Mesenteric fat pad (tissue), 1 donor: ENCODE measurements around the gene XYLB. TPM values are rescaled to one million over a fixed set of nuclear protein-coding genes. Genes with fewer than 3 reads are reported as not detected.
"Not testable (repeated sequence)": the region's sequence is repeated elsewhere in the genome, so short reads cannot be mapped to it uniquely, and the experiment has no call there.

Experiments used
- DNase-seq: peaks from one replicate; pipeline ENCODE4 v3.0.0-alpha.2; 2020; ENCODE audit warnings: low spot score
- long read RNA-seq: library from polyadenylated mRNA; unstranded; transcript quantifications from one replicate; pipeline ENCODE4 v2.0.0, GENCODE V29; 2020
- total RNA-seq: library from RNA; stranded (reverse); fragmentation: NEBNext Ultra II Directional; extraction: Animal tissue kit (Norgen Biotek cat#: 25700); gene quantifications from one replicate; pipeline ENCODE4 v1.2.1, GENCODE V29; 2021
- donor health status: DM: yes; HTN: yes; CAD: no.

Gene XYLB
- total RNA-seq, result 5.2 TPM
- long read RNA-seq, partial matches to known transcripts, result 2 of 6 reads
- long read RNA-seq, other reads (novel, unspliced or antisense), result 4 of 6 reads

DNA sequence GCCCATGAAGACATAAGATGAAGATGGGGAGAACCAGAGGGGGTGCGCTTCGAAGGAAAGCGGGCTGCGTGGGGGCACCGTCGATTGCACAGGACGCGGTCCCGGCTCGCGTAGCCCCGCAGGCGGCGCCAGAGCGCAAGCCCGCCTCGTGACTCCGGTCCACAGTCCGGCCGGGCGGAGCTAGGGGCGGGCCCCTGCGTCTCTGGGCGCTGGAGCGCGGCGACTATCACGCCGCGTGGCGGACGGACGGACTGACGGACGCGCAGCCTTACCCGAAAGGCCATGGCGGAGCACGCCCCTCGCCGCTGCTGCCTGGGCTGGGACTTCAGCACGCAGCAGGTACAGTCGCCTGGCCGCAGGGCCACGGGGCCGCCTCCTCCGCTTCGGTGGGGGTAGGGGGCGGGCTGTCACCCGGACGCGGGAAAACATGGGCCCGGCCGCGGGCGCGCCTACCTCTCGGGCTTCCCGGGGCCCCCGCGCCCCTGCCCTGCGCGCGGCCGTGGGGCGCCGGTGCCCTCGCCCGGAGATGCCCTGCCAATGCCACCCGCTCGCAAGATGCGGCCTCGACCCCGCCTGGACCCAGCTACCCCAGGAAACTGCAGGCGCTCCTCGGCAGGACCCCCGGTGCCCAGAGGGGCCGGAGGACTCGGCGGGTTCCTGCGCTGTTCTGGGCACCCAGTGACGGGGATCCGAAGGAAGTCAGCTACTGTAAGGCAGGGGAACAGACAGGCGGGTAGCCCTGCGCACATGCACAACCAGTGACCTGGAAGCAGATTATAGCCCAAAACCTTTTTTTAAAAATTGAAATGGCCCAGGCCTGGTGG, at the start of gene XYLB:
Gene XYLB (plus strand): TSS at position 199 of the 824 bp plus-strand sequence. CDS start 84 bp downstream, at position 283.
- DNase-seq, result peak; percentile 96

DNA sequence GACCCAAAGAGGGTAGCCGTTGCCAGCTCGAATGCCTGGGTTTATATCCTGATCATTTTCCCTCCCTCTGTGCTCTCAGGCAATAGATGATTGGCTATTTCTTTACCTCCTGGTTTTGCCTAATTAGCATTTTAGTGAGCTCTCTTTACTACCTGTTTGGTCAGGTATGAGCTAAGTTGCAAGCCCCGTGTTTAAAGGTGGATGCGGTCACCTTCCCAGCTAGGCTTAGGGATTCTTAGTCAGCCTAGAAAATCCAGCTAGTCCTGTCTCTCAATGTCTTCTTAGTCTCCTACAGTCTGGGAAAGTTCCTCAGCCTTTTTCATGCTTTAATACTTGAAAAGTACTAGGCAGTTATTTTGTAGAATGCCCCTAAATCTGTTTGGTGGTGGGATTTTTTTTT, 49.5 kb upstream of the XYLB start:
- not testable (repeated sequence) for DNase-seq

DNA sequence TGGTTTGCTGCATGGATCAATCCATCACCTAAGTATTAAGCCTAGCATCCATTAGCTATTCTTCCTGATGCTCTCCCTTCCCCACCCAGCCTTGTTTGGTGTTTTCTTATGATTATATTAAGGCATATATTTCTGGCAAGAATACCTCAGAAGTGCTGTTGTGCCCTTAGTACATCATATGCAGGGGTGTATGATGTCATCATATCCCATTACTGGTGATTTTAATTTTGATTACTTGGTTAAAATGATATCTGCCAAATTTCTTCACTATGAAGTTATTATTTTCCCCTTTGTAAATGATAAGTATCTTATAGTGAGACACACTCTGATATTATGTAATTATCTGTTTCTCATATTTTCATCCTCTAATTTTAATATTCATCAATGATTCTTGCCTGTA, 49.0 kb upstream of the XYLB start:
- no peak for DNase-seq

DNA sequence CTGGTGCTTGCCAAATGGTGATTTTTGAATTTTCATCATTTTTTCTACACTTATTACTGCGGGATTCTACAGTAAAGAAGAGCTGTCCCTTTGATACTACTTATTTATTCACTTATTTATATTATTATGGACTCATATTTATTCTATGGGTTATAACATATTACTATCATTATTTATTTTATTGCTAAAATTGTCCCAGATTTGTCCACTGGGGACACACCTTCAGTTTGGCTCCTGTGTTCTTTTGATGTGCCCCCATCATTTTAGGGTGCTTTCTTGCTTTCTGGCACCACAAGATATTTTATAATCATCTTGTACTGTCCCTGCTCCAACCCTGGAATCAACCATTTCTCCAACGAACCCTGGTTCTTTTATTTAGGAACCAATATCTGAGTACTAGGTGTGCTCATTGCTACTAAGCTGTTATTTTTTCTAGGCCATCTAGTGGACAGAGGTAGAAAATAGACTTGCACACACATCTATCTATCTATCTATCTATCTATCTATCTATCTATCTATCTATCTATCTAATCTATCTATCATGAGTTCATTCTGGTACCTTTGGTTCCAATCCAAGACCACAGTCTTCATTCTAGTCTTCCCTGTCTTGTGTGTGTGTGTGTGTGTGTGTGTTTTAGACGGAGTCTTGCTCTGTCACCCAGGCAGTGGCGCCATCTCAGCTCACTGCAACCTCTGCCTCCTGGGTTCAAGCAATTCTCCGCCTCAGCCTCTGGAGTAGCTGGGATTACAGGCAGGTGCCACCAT, 48.5 kb upstream of the XYLB start:
- no peak for DNase-seq

DNA sequence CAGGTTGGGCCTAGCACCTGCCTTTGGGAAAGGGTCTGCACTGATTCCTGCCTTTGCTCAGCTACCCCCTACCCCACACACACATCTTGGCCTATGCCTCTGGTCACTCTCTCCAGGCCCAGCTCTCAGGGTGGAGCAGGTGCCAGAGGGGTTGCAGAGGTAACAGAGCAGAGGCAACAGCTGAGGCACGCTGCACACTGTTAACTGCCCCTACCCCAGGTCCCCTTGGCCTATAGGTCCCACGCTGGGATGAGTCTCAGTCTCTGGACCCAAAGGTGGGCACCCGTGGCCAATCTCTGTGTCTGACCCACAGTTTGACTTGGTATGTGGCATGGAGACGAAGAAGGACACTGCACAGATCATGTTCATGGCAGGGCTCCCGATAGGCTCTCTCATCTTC, 39.6 kb upstream of the XYLB start:
- no peak for DNase-seq

DNA sequence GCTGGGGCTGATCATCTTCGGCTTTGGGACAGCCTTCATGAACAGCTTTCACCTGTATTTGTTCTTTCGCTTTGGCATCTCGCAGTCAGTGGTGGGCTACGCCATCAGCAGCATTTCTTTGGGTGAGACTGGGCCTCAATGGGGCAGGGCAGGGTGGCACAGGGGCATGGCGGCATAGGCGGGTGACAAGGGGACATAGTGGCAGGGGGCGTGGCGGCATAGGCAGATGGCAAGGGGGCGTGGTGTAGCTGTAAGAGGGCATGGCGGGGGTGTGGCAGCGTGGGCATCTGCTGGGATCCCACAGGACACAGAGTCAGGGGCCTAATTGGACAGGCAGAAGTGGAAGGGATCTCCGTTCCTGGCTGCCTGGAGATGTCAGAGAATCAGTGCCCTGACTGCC, 39.0 kb upstream of the XYLB start:
- DNase-seq, result no peak

DNA sequence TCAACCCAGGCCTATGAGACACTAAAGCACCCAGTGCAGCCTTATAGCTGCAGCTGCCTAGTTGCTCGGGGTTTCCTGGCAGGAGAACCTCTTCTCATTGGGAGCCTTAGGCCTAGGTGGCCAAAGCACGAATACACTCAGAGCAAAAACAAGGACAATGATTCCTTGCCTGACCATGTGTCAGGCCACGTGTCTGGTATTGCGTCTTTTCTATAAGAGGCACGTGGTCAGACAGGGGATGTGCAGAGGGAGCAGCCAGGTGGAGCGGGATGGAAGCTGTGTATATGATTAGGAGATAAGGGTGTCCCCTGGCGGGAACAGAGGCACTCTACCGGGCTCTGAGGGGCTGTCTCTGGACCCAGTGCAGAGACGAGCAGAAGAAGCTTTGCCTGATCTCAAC, 38.1 kb upstream of the XYLB start:
- DNase-seq, result no peak

DNA sequence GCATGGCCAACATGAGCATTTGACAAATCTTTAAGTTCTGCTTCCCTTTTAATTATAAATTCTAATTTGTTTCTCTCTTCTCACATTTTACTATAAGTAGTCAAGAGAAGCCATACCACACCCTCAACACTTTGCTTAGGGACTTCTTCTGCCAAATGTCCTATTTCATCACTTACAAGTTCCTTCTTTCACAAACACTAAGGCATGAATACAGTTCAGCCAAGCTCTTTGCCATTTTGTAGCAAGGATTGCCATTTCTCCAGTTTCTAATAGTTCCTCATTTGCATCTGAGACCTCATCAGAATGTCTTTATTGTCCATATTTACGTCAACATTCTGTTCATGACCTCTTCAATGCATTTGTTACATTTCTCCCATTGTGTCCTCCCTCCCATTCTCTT, 35.1 kb upstream of the XYLB start:
- DNase-seq, result no peak

DNA sequence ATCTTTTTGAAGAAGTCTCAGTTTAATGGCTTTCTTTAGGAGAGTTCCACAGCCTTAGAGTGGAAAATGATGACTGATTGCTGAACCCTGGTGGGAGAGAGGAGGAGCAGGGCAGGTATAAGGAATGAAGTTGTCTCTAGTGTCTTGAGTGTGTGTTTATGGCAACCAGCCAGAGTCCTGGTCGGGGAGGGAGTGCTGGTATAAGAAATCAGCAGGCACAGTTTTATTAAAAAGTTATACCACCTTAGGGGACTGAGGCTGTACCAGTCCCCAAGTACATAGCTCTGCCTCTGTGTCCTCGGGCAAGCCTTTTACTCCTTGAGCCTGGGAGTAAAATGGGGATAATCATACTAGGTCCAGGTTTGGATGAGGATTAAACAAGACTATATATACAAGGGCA, 34.6 kb upstream of the XYLB start:
- no peak for DNase-seq

DNA sequence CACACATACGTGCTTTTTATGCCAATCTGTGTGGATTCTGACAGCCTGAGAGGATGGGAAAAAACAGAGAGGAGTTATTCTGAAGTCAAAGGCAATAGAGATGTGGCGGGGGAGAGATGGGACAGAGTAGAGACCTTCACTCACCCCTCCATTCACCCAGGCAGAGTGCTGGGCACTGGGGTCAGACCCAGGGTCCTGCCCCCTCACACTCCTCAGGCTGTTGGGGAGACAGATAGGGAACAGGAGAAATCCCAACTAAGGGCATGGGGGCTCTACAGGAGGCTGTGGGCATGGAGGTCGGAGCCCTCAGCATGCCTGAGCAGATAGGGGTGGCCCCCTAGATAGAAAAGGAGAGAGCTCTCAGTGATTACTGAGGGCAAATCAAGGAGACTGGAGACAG, 34.2 kb upstream of the XYLB start:
- DNase-seq, result no peak

DNA sequence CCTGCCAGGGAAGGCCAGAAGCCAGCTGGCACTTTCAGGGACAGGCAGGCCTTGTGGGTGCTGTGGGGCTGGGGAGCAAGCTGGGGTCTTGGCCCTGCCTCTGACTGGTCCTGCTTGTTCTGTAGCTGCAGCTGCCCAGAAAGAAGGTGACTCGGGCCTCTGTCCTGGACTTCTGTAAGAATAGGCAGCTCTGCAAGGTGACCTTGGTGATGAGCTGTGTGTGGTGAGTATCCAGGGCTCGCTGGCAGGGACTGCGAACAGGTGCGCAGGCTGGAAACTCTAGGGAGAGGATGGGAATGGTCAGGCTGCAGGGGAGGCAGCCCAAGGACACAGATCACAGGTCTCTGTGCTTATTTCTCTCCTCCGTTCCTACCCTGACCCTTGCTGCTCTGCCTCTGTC, 33.3 kb upstream of the XYLB start:
- DNase-seq, result no peak

DNA sequence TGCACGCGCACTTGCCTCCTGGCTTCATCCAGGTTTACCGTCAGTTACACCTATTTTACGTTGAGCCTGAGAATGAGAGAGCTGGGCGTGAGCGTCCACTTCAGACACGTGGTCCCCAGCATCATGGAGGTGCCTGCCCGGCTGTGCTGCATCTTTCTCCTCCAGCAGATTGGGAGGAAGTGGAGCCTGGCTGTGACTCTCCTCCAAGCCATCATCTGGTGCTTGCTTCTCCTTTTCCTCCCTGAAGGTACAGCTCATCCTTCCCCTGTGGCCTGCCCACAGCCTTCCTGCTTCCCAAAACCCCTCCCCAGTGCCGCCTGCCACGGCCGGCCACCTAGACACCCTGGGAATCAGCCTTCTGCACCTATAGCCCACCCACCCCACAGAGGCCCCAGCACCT, 32.9 kb upstream of the XYLB start:
- no peak for DNase-seq

DNA sequence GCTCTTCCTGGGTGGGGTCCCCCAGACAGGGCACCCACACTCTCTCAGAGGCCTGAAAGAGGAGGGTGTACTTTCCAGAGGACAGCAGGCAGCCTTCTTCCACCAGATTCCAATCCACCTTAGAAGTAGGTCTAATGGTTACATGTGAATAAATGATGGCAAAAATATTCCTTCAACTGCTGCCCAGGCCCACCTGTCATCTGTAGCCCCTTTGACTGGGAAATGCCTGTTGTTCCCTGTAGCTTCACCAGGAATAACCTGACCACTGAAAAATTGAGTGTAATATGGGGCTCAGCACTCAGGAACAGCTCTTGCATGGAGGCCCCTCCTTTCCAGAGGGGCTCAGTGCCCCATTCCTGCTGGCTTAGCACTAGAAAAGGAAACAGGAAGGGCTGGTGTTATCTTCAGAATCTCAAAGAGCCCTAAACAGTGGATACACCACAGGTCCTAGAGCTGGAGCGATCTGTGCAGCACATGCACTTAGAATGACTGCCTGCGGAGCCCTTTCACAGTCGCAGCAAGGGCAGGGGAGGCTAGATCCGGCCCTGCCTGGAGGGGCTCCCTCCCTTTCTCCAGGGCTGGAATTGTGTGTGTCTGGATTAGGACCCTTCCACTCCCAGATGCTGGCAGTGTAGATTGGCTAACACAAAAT, 32.3 kb upstream of the XYLB start:
- no peak for DNase-seq

DNA sequence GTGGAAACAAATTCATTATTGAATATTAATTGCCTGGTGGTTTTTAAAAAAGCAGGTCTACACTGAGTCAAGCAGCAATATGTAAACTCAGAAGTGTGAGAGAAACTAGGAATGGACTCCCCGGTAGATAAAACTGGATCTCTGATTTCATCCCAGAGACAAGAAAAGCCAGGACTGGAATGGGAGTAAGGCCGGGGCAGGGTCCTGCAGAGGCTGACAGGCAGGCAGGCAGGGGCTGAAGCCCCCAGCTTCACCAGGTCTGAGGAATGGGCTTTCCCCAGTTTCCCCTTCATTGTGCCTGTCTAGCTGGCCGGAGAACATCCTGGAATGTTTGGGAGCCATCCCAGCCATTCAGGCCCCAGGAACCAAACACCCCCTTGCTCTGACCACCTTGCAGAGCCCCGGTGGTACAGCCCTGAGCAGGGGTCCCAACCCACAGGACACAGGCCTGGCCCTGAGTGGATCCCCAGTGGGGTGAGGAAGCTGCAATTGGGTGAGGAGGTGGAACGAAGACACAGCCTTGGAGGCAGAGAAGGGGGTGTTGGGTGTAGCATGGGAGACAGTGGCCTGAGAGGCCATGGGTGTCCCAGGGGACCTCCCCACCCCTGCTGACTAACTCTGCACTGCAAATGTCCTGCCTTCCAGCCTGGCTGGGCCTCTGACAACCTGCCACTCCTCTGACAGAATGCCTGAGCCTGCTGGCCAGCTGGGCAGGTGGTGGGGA, 31.7 kb upstream of the XYLB start:
- no peak for DNase-seq

DNA sequence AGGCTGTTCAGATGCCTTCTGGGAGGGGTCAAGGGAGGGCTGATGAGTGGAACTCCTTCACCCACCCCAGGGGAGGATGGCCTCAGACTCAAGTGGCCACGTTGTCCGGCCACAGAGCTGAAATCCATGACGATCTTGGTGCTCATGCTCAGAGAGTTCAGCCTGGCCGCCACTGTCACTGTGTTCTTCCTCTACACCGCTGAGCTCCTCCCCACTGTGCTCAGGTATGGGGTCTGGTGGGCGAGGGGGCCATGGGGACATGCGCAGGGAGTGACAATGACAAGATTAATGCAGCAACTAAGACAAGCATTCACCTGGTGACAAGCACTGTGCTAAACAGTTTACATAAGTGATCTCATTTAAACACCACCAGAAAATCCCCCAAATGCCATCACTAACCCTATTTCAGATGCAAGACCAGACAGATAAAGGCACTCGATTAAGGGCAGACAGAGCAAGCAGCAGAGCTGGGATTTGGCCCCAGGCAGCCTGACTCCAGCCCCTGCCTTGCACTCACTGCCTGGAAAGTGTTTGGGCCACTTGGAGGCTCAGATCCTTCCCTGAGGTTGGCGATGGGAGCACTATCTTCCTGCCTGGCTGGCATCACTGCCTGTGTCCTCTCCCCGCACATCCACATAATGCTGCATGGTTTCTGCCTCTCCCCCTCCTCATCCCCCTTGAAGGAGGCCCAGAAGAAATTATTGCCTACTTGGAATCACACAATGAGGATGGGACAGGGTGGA, 30.9 kb upstream of the XYLB start:
- DNase-seq, result no peak

DNA sequence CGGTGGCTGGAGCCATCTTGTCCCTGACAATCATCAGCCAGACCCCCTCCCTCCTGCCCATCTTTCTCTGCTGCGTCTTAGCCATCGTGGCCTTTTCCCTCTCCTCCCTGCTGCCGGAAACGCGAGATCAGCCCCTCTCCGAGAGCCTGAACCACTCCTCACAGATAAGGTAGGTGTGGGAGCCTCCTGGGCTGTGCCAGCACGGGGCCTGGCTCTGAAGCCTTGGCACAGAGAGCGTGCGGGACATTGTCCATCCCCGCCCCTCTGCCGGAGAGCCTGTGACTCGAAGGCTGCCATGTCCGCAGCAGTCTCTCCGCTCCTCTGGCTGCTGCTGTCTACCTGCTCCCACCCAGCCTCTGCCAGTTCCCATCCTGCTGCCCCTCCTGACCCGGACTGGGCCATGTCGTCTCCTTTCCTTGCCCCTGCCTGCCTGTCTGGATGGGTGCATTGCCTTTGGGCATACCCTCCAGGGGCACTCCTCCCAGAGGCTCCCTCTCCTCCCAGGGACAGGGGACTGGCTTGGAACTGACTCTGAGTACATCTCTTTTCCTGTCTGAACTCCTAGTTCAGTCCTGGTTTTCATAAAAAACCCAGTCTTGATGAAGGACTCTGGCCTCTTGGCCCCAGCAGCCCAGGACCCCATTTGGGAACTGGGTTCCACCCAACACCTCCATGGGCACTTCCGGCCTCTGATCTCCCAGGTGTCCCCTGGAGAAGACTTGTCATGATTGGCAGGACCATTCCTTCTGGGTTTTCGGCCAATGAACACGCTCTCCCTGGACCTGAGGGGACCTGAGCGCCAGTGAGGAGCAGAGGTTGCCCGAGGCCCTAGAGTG, 30.0 kb upstream of the XYLB start:
- no peak for DNase-seq

DNA sequence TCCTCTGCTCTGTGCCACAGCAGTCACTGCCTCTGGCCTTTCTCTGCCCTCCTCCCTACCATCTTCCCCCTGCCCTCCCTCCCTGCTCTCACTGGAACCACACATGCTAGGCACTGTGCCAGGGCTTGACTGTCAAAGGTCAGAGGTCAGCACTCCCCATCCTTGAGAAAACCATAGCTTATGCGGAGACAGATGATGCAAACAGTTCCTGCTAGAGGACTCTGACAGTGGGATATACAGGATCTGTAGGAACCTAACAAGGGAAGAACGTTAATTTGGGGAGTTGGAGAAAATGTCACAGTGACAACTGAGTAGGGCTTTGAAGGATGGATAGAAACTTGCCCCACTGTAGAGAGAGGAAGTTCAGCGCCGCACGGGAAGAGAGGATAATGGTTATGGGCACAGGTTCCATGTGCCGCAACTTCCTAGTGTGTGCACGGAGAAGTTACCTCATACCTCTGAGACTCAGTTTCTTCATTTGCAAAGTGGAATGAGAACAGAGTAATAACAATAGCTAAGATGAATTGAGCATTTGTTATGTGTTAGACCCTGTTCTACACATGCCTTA, 29.3 kb upstream of the XYLB start:
- DNase-seq, result no peak

DNA sequence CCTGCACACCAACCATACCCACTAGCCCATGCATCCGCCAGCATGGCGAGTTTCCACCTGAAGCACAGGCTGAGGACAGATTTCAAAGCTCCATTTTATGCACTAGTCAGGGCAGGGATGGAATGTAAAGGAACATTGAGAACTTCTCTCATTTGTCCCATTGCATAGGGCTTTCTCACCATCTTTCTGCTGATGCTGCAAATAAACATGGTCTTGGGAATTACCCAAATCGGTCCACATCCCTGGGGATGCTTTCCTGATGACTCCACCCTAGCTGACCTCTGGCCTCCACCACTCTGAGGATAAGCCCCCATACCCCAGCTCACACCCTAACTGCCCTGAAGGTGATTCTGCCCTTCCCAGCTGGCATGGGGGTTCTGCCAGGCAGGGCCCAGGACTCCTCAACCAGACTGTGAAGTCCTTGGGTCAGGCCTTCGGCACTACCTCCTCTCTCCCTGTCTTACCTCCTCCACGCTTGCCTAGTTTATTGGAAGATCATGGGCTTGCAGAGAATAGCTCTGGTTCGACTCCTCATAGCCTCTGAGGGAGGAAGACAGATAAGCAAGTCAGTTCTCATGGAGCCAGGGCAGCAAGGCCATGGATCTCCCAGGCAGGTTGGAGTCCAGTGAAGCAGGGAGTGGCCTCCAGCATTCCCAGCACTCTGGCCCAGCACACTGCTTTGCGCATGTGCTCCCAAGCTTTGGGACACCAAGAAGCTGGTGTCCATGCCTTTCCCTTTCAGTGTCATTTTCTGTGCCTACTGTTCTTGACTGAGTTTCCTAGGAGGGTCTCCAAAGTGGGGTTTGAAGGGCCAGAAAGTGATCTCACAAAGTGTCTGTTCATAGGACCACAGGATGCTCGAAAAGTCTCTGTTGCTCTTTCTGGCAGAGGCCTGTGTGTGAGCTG, 27.6 kb upstream of the XYLB start:
- DNase-seq, result no peak
